Skeletal muscle cell (primary cell): ENCODE data around the gene KRTAP10-9.
"Not testable (repeated sequence)": the region's sequence is repeated elsewhere in the genome, so short reads cannot be mapped to it uniquely, and the experiment has no call there.

Source experiments
- DNase-seq: peaks from one replicate; pipeline ENCODE4 v3.0.0-alpha.2; 2010; ENCODE audit warnings: low read depth
- H3K4me3 ChIP-seq: 2 replicates; pipeline ENCODE4 v1.5.1; 2011; ENCODE audit warnings: low read depth, mild to moderate bottlenecking, control low read depth, low read length, moderate library complexity

The KRTAP10-9 gene

DNA sequence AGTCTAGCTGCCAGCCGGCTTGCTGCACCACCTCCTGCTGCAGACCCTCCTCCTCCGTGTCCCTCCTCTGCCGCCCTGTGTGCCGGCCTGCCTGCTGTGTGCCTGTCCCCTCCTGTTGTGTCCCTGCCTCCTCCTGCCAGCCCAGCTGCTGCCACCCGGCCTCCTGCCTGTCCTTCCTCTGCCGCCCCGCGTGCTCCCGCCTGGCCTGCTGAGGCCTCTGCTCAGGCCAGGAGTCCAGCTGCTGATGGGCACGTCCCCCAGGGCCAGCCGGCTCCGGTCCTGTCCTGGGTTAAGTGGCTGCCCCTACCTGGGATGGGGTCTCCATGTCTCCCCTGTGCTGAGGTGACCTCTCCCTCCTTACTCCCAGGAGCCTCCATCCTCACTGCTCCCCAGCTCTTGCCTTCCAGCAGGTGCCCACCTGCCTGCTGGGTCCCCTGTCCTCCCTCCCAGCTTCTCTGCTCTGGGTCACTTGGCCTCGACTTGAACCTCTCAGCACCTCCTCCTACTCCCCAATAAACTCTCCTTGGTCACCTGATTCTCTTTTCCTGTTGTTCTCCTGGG is 14.1 kb upstream of the KRTAP10-9 start:
- no peak for DNase-seq
- no peak overlapping the region for H3K4me3 ChIP-seq

DNA sequence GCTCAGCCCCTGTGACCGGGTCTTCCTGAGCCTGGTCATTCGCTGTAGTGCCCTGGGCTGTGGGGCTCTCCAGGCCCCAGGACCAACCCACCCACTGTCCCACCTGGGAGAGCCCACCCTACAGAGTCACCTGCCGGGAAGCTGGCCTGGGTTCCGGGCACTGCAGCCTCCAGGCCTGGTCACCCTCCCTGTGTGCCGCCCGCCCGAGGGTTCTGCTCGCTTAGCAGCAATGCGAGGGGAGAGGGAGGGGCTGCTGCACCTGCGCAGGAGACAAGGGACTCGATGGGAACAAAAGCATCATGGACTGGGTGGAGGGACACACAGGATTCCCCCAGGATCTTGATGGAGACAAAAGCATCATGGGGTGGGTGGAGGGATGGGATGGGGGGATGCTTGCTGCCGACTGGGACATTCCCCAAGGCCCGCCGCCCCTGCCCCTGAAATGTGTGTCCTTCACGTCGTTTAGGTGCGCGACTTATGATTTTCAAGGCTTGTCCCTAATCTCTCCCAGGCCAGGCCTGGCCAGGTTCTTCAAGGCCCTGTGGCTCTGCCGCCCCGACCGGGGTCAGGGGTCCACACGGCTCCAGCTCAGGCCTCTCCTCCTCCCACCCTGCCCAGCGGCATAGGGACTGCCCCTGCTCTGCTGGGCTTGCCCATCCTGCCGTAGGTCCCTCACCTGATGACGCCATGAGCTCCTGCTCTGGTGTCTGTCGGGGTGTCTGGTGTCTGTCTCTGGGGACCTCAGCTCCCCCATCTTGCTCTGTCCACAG is 13.3 kb upstream of the KRTAP10-9 start:
- DNase-seq = no peak
- no peak overlapping the region for H3K4me3 ChIP-seq

DNA sequence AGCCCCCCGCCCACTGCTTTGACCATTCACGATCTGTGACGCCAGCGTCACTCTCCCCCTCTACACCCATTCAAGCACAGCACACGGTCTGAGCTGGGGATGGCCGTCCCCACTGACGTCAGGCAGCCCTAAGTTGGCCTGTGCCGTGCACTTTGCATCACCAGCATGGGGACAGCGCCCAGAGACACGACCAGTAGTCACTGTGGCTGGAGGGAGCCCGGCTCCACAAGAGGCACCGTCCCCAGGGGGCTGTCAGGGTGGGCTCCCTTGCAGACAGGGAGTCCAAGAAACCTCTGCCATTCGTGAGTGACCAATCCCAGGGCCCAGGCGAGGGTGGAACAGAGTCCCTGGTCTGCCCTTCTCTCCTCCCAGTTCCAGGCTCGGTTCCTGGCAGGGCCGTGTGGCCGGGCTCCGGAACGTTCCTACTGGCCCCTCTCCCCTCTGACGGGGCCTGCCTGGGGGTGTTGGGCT is 12.7 kb upstream of the KRTAP10-9 start:
- H3K4me3 ChIP-seq = no peak overlapping the region
- DNase-seq = no peak

DNA sequence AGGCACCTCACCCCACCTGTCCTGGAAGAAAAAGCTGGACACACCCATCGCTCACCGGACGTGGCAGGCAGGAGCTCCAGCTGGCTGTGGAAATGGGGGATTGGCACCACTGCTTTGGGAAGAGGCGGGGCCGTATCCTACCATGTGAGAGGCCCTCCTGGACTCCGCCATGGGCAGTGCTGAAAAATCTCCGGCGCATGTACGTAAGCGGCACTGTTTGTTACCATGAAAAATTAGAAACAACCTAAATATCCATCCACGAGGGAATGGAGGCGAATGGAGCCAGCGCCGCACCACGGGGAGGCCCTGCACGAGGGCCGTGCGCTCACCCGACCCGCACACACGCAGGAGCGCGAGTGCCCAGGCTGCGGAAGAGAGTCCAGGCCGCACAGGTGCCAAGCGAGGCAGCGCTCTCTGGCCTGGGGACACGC is 11.9 kb upstream of the KRTAP10-9 start:
- no peak overlapping the region for H3K4me3 ChIP-seq
- DNase-seq = no peak

DNA sequence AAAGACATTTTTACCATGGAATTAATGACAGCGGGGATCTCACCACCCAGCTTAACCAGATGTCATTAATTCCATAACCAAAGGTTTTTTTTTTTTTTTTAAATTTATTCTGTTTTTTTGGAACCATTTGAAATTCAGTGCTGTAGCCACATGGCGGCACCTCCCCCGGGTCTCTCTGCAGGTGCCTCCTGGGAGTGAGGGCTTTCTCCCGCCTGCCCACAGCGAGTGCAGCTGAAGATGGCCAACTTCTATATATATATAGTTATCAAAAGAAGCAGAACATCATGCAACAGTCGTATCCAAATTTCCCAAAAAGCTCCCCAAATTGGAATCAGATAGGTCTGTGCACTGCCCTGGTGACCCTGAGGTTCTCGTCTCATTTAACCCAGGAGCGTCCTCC is 11.4 kb upstream of the KRTAP10-9 start:
- no peak for DNase-seq
- no peak overlapping the region for H3K4me3 ChIP-seq

DNA sequence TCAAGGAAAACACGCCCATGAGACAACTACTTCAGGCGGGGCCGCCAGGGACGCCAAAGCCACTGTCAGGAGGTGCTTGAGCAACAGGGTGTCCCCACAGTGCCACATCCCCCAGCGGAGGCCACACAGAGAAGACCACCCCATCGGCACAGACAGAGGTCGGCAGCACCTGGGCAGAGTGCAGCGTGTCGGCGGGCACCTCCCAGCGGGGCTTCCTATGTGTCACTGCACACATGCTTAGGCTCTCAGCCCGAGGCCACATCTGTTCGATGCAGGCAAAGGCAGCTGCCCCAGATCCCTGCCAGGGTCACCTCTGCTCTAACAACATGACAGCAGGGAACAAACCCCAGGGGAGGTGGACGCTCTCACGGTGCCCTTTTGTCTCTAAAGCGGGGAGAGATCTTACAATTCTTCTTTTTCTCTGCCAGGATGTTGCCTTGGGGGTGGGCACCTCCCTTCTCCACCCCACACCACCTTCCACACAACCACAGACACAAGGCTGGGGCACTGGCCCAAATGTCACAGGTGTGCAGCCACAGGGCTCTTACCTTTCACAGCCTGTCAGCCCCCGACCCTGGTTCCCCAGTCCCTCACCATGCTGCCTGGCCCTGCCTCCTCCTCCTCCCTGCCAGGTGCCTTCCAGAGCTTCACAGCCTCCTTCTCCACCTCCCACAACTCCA is 10.8 kb upstream of the KRTAP10-9 start:
- no peak for DNase-seq
- H3K4me3 ChIP-seq = no peak overlapping the region

DNA sequence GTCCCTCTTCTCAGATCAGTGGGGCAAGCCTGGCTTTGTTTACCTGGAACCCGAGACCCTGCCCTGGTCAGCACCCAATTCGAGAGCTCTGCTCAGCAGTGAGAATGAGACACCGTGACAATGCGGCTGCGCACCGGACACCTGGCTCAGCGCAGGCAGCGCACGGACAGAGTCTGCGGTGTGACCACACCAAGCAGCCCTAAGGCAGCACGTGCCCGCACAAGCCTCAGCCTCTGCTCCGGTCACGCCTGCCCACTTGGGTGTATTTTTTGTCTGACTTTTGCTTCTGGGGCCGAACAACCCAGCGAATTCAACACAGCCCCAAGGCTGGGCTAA is 10.3 kb upstream of the KRTAP10-9 start:
- no peak for DNase-seq
- H3K4me3 ChIP-seq = no peak overlapping the region

DNA sequence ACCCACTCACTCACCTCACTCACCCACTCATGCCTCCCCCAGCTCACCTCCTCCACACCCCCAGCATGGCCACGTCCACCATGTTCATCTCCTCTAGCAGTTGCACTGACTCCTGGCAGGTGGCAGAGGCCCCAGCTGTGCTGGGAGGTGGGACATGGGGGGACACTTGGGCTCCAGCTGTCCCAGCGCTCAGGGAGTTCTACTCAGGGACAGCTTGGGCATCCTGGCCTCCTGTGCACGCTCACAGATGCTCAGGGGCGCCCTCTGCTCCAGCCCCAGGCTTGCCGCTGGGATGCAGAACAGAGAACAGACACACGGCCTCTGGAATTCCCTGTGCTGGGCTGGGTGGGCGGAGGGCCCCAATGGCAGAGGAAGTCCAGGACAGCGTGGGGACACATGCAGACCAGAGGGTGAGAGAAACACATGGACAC is 9.8 kb upstream of the KRTAP10-9 start:
- DNase-seq = no peak
- H3K4me3 ChIP-seq = no peak overlapping the region

DNA sequence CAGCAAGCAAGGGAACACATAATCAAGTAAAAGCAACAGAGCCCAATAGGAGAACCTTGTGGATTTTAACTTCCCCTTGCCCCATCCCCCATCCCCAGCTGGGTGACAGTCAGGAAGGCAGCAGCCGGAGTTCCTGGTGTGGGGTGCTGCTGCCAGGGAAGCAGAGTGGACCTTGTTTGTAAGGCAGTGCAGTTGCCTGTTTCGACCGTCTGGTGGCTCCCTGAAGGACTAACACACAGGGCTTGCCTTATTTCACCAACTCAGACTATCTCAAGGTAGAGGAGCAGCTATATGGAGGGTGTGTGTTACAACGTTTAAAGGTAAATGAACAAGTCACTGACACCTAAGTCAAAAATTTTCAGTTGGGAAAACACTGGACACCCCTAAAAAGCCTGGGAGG is 8.4 kb upstream of the KRTAP10-9 start:
- DNase-seq = no peak

DNA sequence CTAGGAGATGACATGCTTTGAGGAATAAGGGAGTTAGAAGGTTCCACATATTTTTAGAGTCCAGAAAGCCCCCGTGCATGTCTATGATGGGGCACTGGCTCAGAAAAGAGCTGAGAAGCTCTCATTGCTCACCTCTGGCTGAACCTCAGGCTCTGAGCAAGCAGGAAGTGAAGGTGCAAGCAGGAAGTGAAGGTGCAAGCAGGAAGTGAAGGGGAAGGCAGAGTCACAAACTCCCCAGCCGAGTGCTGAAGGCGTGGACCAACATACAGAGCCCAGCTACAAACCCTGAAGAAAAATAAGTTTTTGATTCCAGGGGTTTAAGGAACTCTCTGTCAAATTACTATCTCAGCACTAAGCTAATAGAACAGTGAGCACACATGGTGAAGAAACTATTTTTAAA is 8.0 kb upstream of the KRTAP10-9 start:
- no peak overlapping the region for H3K4me3 ChIP-seq
- DNase-seq = no peak

More for the DNA sequence above, 8.4 kb upstream of the KRTAP10-9 start:
- no peak overlapping the region for H3K4me3 ChIP-seq

DNA sequence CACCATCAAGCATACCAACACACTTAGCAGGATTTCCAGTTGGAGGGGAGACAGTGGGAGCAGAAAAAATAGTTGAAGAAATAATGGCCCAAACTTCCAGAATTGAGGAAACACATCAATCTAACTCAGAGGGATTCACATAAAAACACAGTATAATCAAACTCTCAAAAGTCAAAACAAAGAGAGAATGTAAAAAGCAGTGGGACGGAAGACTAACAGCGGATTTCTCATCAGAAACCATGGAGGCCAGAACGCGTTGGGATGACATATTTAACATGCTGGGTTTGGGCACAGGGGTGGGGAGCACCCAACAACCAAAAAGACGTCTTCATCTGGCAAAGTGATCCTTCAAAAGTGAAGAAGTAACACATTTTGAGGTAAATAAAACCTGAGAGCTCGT is 7.0 kb upstream of the KRTAP10-9 start:
- no peak overlapping the region for H3K4me3 ChIP-seq
- no peak for DNase-seq

DNA sequence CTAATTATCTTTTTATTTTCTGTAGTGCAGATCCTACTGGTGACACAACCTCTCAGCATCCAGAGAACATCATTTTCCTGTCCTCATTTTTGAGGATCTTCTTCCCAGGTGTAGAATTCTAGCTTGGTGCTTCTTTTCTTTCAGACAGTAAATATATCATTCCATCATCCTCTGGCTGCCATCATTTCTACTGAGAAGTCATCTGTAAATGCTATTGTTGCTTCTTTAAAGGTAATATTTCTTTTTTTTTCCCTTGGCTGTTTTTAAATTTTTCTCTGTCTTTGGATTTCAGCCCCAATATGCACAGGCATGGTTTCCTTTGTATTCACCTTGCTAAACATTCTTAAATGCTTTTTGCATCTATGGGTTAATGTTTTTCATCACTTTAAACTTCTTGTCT is 3.3 kb upstream of the KRTAP10-9 start:
- H3K4me3 ChIP-seq = no peak overlapping the region
- no peak for DNase-seq

DNA sequence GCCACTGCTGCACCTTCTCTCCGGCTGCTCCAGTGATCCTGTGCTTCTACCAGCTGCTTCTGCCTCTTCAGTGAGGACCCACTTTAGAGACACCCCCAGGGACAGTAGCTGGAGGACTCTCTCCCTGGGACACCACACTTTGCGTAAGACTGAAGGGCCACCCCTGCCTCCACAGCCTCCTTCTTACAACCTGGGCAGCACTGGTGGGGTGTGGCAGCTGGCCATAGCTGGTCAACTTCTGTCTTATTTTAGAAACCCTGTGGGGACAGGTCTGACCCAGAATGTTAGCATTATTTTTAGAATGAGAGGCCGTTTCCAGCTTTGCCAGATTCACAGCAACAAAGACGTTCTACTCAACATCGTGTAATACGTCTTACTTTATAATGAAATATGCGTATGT is 1.1 kb upstream of the KRTAP10-9 start:
- DNase-seq = no peak

DNA sequence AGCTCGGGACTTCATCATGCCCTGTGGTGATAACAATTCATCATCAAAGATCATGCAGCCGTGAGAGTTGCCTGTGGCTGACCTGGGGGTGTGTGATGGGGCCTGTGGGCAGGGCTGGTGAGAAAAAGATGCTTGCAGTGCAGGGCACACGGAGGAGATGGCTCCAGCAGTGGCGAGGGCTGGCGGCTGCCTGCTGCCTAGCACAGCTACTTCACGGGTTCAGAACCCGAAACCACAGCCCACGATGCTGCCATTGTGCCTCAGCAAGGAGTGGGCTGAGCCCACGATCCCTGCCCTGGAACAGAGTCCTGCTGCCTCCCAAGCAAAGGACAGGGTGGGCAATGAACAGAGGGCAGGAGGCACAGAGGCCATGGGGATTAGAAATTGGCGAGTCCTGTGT is 631 bp upstream of the KRTAP10-9 start:
- no peak for DNase-seq

More for the DNA sequence above, 1.1 kb upstream of the KRTAP10-9 start:
- H3K4me3 ChIP-seq = no peak overlapping the region

DNA sequence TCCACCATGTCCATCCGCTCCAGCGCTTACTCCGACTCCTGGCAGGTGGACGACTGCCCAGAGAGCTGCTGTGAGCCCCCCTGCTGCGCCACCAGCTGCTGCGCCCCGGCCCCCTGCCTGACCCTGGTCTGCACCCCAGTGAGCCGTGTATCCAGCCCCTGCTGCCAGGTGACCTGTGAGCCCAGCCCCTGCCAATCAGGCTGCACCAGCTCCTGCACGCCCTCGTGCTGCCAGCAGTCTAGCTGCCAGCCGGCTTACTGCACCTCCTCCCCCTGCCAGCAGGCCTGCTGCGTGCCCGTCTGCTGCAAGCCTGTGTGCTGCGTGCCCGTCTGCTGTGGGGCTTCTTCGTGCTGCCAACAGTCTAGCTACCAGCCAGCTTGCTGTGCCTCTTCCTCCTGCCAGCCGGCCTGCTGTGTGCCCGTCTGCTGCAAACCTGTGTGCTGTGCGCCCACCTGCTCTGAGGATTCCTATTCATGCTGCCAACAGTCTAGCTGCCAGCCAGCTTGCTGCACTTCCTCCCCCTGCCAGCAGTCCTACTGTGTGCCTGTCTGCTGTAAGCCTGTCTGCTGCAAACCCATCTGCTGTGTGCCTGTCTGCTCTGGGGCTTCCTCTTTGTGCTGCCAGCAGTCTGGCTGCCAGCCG is 409 bp downstream of the KRTAP10-9 start:
- not testable (repeated sequence) for H3K4me3 ChIP-seq, DNase-seq

More for the DNA sequence above, 631 bp upstream of the KRTAP10-9 start:
- no peak overlapping the region for H3K4me3 ChIP-seq

DNA sequence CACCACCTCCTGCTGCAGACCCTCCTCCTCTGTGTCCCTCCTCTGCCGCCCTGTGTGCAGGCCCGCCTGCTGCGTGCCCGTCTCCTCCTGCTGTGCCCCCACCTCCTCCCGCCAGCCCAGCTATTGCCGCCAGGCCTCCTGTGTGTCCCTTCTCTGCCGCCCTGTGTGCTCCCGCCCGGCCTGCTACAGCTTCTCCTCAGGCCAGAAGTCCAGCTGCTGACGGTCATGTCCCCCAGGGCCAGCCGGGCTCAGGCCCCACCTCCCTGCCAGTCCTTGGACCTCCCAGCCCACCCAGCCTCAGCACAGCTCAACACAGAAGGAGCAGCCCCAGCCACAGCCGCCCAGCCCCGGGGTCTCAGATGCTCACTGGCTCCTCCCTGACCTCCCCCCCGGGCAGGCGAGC is 939 bp downstream of the KRTAP10-9 start:
- not testable (repeated sequence) for H3K4me3 ChIP-seq, DNase-seq

DNA sequence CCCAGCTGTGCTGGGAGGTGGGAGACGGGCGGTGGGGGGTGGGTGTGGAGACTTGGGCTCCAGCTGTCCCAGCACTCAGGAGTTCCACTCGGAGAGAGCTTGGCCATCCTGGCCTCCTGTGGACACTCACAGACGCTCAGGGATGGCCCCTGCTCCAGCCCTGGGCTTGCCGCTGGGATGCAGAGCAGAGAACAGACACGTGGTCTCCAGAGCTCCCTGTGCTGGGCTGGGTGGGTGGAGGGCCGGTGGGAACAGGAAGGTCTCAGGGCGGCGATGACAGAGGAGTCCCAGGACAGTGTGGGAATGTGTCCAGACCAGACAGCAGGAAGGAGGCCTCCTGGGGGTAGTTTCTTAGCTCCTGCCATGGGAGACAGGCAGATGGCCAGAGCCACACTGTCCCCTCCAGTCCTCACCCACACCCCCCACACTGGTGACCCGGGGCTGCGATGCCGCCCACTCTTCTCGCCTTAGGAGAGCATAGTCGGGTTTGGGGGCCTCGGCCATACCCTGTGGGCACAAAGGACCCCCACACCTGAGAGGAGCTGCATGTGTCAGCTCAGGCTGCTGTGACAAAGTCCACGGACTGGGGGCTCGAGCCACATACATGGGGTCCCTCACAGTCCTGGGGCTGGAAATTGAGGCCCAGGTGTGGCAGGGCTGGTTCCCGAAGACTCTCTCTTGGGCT is 2.0 kb downstream of the KRTAP10-9 start:
- no peak for DNase-seq
- no peak overlapping the region for H3K4me3 ChIP-seq

DNA sequence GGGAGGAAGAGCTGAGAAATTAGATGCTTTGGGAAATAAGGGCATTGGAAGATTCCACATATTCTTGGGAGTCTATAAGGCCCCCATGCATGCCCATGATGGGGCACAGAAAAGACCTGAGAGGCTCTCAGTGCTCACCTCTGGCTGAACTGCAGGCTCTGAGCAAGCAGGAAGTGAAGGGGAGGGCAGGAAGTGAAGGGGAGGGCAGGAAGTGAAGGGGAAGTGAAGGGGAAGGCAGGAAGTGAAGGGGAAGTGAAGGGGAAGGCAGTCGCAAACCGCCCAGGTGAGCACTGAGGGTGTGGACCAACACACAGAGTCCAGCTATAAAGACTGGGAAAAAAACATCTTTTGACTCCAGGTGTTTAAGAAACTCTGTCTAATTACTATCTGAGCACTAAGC is 3.5 kb downstream of the KRTAP10-9 start:
- no peak for DNase-seq
- no peak overlapping the region for H3K4me3 ChIP-seq

DNA sequence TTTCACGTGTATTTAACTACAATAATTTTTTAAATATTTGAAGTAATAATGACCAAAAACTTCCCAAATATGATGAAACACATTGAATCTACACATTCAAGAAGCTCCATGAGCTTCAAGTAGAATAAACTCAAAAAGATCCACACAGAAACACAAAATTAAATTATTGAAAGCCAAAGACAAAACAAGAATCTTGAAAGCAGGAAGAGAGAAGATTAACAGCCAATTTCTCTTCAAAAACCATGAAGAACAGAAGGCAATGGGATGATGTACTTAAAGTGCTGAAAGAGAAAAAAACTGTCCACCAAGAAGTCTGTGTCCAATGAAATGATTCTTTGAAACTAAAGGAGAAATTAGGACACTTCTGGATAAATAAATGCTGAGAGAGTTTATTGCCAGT is 5.2 kb downstream of the KRTAP10-9 start:
- no peak overlapping the region for H3K4me3 ChIP-seq
- no peak for DNase-seq
